ENCODE data around the gene SPATS1. TPM values are rescaled to one million over a fixed set of nuclear protein-coding genes. Genes with fewer than 3 reads are reported as not detected.

The SPATS1 gene
- total and polyA plus RNA-seq, 2 of the 4 experiments (the other 2 are of a cell fraction), result not detected

DNA sequence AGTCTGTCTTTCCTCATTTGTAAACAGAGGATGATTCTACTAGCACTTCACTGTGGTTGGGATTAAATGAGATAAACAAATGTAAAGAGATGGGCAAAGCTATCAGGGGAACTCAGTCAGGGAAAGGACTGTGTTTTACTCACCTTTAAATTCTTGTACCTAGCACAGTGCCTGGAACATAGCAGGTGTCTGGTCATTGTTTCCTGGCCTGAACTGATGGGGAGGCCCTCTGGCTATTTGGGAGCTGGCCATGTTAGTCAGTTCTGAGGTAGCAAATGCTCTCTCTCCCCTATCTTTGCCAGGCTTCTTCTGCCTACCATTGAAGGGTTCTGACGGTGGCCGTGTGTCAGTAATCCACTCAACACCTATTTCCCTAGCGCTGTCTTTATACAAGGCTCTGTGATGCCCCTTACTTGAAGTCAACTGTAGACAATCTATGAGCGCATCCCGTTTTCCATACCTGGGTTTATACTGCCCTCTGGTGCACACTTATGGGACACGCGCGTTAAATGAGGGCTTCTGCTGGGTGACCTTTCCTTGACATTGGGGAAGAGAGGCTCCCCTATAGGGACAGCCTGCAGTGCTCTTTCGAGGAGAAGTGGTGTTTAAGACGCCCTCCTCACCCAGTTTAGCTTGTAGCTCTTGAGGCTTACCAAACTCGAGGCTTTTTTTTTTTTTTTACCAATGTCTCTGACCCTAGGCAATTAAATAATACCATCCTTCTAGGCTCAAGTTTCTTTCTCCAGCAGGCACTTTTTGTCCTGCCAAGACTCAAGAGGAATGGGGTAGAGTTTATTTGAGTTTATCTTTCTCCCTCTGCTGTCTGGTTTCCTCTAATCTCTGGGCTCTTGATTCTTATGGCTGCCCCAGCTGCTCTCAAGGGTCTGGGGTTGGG lies 4.0 kb upstream of the SPATS1 start:
- ChIA-PET CTCF (interaction anchor here (0.7 to 1.9 kb wide), 4 partner anchors 9 to 148 kb away, joined by 3 to 12 read pairs (median 4); no protein-coding TSS in a partner anchor), POLR2A (ENCODE audit: unreplicated experiment) (no interaction called here)
- ATAC-seq (ENCODE audit: low read depth) (peak; percentile 91), DNase-seq (peak; percentile 56)
- Histone ChIP-seq H4K8ac (ENCODE audit: low read depth in 2 of 2, low read length in 2 of 2) (no peak overlapping the region), H3K9me3 (ENCODE audit: control insufficient read depth, insufficient read depth, low read length) (no peaks in the 10 kb centered on the region), H3K23ac (ENCODE audit: low read depth, low read length) (no peak overlapping the region), H3K56ac (ENCODE audit: extremely low read depth, insufficient read depth, low read length) (no peak overlapping the region), H3K4me1 (ENCODE audit: control insufficient read depth, insufficient read depth, low read length) (no peaks in the 10 kb centered on the region), H2BK15ac (ENCODE audit: low read depth, low read length) (no peak overlapping the region), H4K91ac (ENCODE audit: insufficient read depth, low read depth, low read length) (no peak overlapping the region), H3K4me2 (ENCODE audit: low read depth, low read length) (no peak overlapping the region), H3K14ac (replicated peaks; ENCODE audit: low read depth, low read length) (no peak overlapping the region), H2AK5ac (ENCODE audit: low read depth, low read length) (no peak overlapping the region), H3K9me1 (ENCODE audit: insufficient read depth, low read length) (no peaks in the 10 kb centered on the region), H2AK9ac (replicated peaks; ENCODE audit: low read depth, low read length, poor library complexity) (no peak overlapping the region), H2BK20ac (ENCODE audit: low read depth, low read length) (no peak overlapping the region), H2BK5ac (ENCODE audit: low read depth, low read length, poor library complexity, severe bottlenecking) (no peak overlapping the region), H2AFZ (replicated peaks; ENCODE audit: low read length, poor library complexity) (no peak overlapping the region), H2BK120ac (ENCODE audit: low read depth, low read length) (no peak overlapping the region), H3K27ac (ENCODE audit: insufficient read depth, low read length) (no peak overlapping the region), H3K9ac (ENCODE audit: low read depth, low read length) (no peak overlapping the region), H4K5ac (ENCODE audit: low read depth, low read length) (no peak overlapping the region), H3K4me3 (ENCODE audit: insufficient read depth, low read depth, low read length) (no peak overlapping the region), H4K20me1 (ENCODE audit: insufficient read depth, low read length) (no peaks in the 10 kb centered on the region), H3K27me3 (ENCODE audit: control insufficient read depth, insufficient read depth, low read length) (peaks cover 55% of the 10 kb centered on the region), H3K18ac (ENCODE audit: low read depth, low read length) (no peak overlapping the region), H3K36me3 (ENCODE audit: control insufficient read depth, insufficient read depth, low read length) (no peaks in the 10 kb centered on the region), H3K79me1 (ENCODE audit: low read depth in 1 of 2, low read length in 2 of 2) (no peaks in the 10 kb centered on the region), H3K4ac (ENCODE audit: low read depth, low read length) (no peak overlapping the region)
- intact Hi-C loops (cut with micrococcal nuclease), result loop anchor here (1.0 kb wide), 3 partner anchors 70 to 242 kb away; no protein-coding TSS in a partner anchor
- in situ Hi-C loops (cut with MboI; ENCODE audit: low sequenced_read_pairs), result loop anchor here (5.0 to 10.0 kb wide), 2 partner anchors 56 to 174 kb away; no protein-coding TSS in a partner anchor
- no CpG with 5 or more reads among the region's 11 CpGs for WGBS, 2 experiments (ENCODE audit: extremely low coverage in 2 of 2, insufficient read length in 1 of 2)
- dilution Hi-C loops (cut with HindIII; ENCODE audit: low sequenced_read_pairs, unreplicated experiment), result no loop called here
- BruUV-seq (replicated peaks), result no TSS peak
- TF ChIP-seq CEBPB (IDR thresholded peaks at IDR 0.05; ENCODE audit: low read depth, low read length) (no peak), SMC3 (IDR thresholded peaks at IDR 0.05; ENCODE audit: low read depth, low read length) (peak; percentile 77), MXI1 (IDR thresholded peaks at IDR 0.05; ENCODE audit: borderline replicate concordance, low read depth, low read length) (no peak), MAFK (IDR thresholded peaks at IDR 0.05; ENCODE audit: low read depth, low read length) (no peak), POLR2A (IDR thresholded peaks at IDR 0.05; ENCODE audit: low read depth, low read length) (no peak), RFX5 (IDR thresholded peaks at IDR 0.05; ENCODE audit: low read depth, low read length) (no peak), NFE2L2 (IDR thresholded peaks at IDR 0.05; ENCODE audit: low read depth, low read length) (no peak), RAD21 (IDR thresholded peaks at IDR 0.05; ENCODE audit: low read length) (peak; percentile 89), RCOR1 (IDR thresholded peaks at IDR 0.05; ENCODE audit: insufficient replicate concordance, low read length) (no peak), BHLHE40 (IDR thresholded peaks at IDR 0.05; ENCODE audit: low read depth, low read length) (no peak), CHD1 (IDR thresholded peaks at IDR 0.05; ENCODE audit: low read depth, low read length) (no peak), FOS (IDR thresholded peaks at IDR 0.05; ENCODE audit: low read depth, low read length) (no peak)
- TF ChIP-seq, protein P1, sequence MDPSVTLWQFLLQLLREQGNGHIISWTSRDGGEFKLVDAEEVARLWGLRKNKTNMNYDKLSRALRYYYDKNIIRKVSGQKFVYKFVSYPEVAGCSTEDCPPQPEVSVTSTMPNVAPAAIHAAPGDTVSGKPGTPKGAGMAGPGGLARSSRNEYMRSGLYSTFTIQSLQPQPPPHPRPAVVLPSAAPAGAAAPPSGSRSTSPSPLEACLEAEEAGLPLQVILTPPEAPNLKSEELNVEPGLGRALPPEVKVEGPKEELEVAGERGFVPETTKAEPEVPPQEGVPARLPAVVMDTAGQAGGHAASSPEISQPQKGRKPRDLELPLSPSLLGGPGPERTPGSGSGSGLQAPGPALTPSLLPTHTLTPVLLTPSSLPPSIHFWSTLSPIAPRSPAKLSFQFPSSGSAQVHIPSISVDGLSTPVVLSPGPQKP (IDR thresholded peaks at IDR 0.05; ENCODE audit: borderline replicate concordance, low read depth, low read length), result no peak
- TF ChIP-seq, protein P2, sequence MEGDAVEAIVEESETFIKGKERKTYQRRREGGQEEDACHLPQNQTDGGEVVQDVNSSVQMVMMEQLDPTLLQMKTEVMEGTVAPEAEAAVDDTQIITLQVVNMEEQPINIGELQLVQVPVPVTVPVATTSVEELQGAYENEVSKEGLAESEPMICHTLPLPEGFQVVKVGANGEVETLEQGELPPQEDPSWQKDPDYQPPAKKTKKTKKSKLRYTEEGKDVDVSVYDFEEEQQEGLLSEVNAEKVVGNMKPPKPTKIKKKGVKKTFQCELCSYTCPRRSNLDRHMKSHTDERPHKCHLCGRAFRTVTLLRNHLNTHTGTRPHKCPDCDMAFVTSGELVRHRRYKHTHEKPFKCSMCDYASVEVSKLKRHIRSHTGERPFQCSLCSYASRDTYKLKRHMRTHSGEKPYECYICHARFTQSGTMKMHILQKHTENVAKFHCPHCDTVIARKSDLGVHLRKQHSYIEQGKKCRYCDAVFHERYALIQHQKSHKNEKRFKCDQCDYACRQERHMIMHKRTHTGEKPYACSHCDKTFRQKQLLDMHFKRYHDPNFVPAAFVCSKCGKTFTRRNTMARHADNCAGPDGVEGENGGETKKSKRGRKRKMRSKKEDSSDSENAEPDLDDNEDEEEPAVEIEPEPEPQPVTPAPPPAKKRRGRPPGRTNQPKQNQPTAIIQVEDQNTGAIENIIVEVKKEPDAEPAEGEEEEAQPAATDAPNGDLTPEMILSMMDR (conservative IDR thresholded peaks at IDR 0.05; ENCODE audit: low read depth, low read length), result peak; percentile 76
- TF ChIP-seq, protein P3, sequence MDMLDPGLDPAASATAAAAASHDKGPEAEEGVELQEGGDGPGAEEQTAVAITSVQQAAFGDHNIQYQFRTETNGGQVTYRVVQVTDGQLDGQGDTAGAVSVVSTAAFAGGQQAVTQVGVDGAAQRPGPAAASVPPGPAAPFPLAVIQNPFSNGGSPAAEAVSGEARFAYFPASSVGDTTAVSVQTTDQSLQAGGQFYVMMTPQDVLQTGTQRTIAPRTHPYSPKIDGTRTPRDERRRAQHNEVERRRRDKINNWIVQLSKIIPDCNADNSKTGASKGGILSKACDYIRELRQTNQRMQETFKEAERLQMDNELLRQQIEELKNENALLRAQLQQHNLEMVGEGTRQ (IDR thresholded peaks at IDR 0.05; ENCODE audit: low read depth, low read length), result no peak
